WTC11 (cell line): ENCODE measurements around the gene STRAP.

ENCODE experiments used
- ATF1 ChIP-seq: sonication (generic); formaldehyde crosslinking; IDR thresholded peaks from 2 replicates; pipeline ENCODE4 v1.8.1; 2023; ENCODE audit warnings: mild to moderate bottlenecking, moderate library complexity, missing genetic modification reagents
- ATF2 ChIP-seq: sonication (generic); formaldehyde crosslinking; IDR thresholded peaks from 2 replicates; pipeline ENCODE4 v1.8.1; 2022; ENCODE audit warnings: low read depth, missing genetic modification reagents, borderline replicate concordance
- ATF3 ChIP-seq: sonication (generic); formaldehyde crosslinking; conservative IDR thresholded peaks from 2 replicates; pipeline ENCODE4 v1.8.1; 2022; ENCODE audit warnings: mild to moderate bottlenecking, missing genetic modification reagents
- FOXP1 ChIP-seq: sonication (generic); formaldehyde crosslinking; IDR thresholded peaks from 2 replicates; pipeline ENCODE4 v1.8.0; 2022; ENCODE audit warnings: missing genetic modification reagents, mild to moderate bottlenecking, moderate library complexity, borderline replicate concordance
- MAX ChIP-seq: sonication (generic); formaldehyde crosslinking; IDR thresholded peaks from 2 replicates; pipeline ENCODE4 v1.8.0; 2022; ENCODE audit warnings: mild to moderate bottlenecking, missing genetic modification reagents
- NFYB ChIP-seq: sonication (generic); formaldehyde crosslinking; conservative IDR thresholded peaks from 2 replicates; pipeline ENCODE4 v1.8.0; 2022; ENCODE audit warnings: low read depth, missing genetic modification reagents
- NR2C2 ChIP-seq: sonication (generic); formaldehyde crosslinking; IDR thresholded peaks from 2 replicates; pipeline ENCODE4 v1.8.0; 2022; ENCODE audit warnings: mild to moderate bottlenecking, missing genetic modification reagents
- NR3C1 ChIP-seq: sonication (generic); formaldehyde crosslinking; conservative IDR thresholded peaks from 2 replicates; pipeline ENCODE4 v1.8.1; 2023; ENCODE audit warnings: low read depth, mild to moderate bottlenecking, missing genetic modification reagents
- TCF7 ChIP-seq: sonication (generic); formaldehyde crosslinking; IDR thresholded peaks from 2 replicates; pipeline ENCODE4 v1.8.0; 2022; ENCODE audit warnings: mild to moderate bottlenecking, low read depth, missing genetic modification reagents, moderate library complexity
- USF2 ChIP-seq: sonication (generic); formaldehyde crosslinking; IDR thresholded peaks from 2 replicates; pipeline ENCODE4 v1.8.1; 2023; ENCODE audit warnings: mild to moderate bottlenecking, missing genetic modification reagents, moderate library complexity
- ZNF138 ChIP-seq: sonication (generic); formaldehyde crosslinking; conservative IDR thresholded peaks from 2 replicates; pipeline ENCODE4 v1.8.1; 2022; ENCODE audit warnings: mild to moderate bottlenecking, moderate library complexity, missing genetic modification reagents
- TF ChIP-seq, protein P1 (sequence below): fragments of 200-600 bp; IDR thresholded peaks from 2 replicates; pipeline ENCODE4 v1.8.0; 2022; ENCODE audit warnings: antibody characterized with exemption

- TF ChIP-seq USF2 (CRISPR knock-in tag) (no peak), ATF2 (CRISPR knock-in tag) (no peak), TCF7 (no peak), ATF3 (CRISPR knock-in tag) (no peak), NR2C2 (CRISPR knock-in tag) (no peak), ZNF138 (no peak), NFYB (CRISPR knock-in tag) (no peak), FOXP1 (CRISPR knock-in tag) (no peak), MAX (CRISPR knock-in tag) (no peak), ATF1 (CRISPR knock-in tag) (no peak), NR3C1 (CRISPR knock-in tag) (no peak)
- TF ChIP-seq, protein P1, sequence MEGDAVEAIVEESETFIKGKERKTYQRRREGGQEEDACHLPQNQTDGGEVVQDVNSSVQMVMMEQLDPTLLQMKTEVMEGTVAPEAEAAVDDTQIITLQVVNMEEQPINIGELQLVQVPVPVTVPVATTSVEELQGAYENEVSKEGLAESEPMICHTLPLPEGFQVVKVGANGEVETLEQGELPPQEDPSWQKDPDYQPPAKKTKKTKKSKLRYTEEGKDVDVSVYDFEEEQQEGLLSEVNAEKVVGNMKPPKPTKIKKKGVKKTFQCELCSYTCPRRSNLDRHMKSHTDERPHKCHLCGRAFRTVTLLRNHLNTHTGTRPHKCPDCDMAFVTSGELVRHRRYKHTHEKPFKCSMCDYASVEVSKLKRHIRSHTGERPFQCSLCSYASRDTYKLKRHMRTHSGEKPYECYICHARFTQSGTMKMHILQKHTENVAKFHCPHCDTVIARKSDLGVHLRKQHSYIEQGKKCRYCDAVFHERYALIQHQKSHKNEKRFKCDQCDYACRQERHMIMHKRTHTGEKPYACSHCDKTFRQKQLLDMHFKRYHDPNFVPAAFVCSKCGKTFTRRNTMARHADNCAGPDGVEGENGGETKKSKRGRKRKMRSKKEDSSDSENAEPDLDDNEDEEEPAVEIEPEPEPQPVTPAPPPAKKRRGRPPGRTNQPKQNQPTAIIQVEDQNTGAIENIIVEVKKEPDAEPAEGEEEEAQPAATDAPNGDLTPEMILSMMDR, result no peak
Observed at GRCh38 chr12:15919418-15919817, 37.2 kb downstream of the STRAP start.
